DMS 273 (cell line): ENCODE measurements around the gene KDM5B.
A peak's percentile ranks its signal among the peaks of the same experiment; 100 is the strongest.
"Not testable (repeated sequence)": the region's sequence is repeated elsewhere in the genome, so short reads cannot be mapped to it uniquely, and the experiment has no call there.

Experiments used
- DNase-seq: peaks from one replicate; lab custom pipeline; 2025; ENCODE audit not compliant: unreplicated experiment; lab: John Stamatoyannopoulos, UW

Gene KDM5B

DNA sequence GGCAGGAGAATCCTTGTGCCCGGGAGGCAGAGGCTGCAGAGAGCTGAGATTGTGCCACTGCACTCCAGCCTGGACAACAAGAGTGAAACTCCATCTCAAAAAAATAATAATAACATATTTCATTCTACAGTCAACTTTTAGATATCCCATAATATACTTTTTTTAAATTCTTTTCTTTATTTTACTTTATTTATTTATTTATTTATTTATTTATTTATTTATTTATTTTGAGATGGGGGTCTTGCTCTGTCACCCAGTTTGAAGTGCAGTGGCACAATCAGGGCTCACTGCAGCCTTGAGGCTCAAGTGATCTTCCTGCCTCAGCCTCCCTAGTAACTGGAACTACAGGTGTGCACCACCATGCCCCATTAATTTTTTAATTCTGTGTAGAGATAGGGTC lies 94.0 kb downstream of the KDM5B start:
- not testable (repeated sequence) for DNase-seq

DNA sequence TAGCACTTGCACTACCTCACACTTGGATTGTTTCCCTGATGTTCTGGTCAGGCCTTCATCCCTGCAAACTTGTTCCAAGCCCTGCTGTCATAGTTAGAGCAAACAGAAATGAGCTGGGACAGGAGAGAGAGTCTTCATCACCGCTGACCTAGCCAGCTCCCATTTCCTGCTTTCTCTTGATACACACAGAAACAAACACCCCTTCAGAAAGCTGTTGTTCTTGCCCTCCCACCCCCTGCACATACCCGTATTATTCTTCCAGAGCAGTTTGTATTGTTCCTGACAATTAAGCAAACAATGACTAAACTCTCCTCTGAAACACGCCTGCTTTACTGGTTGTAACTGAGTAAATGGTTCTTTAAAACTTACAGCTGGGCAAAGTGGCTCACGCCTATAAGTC lies 95.1 kb downstream of the KDM5B start:
- no peak for DNase-seq

DNA sequence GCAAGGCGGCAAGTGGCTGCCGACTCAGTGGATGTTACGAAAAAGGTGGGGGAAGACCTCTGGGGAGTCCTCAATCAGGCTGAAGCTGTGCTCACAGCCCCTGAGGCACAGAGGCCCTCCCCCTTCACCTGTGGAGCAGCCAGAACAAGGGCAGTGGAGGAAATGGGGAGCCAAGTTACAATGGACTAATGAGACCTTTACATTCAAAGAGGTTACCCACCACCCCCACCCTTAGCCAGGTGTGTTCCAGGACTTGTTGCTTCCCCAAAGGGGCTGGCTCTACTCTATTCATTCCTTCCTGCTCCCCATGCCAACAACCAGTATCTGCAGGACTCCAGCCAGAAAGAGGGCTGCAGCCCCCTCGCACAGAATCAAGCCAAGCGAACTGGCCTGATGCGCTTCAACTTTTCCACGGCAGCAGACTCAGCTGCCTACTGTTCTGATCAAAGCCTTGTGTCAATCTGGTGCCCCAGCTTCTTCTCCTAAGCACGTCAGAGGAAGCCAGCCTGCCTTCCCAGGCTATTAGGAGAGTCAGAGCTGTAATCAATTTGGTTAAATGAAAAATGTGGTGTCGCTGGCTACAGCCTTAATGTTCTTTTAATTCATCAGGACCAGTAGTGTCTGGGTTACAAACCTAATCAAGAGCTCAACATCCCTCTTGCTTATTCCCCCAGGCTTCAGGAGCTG lies 96.1 kb downstream of the KDM5B start:
- no peak for DNase-seq

DNA sequence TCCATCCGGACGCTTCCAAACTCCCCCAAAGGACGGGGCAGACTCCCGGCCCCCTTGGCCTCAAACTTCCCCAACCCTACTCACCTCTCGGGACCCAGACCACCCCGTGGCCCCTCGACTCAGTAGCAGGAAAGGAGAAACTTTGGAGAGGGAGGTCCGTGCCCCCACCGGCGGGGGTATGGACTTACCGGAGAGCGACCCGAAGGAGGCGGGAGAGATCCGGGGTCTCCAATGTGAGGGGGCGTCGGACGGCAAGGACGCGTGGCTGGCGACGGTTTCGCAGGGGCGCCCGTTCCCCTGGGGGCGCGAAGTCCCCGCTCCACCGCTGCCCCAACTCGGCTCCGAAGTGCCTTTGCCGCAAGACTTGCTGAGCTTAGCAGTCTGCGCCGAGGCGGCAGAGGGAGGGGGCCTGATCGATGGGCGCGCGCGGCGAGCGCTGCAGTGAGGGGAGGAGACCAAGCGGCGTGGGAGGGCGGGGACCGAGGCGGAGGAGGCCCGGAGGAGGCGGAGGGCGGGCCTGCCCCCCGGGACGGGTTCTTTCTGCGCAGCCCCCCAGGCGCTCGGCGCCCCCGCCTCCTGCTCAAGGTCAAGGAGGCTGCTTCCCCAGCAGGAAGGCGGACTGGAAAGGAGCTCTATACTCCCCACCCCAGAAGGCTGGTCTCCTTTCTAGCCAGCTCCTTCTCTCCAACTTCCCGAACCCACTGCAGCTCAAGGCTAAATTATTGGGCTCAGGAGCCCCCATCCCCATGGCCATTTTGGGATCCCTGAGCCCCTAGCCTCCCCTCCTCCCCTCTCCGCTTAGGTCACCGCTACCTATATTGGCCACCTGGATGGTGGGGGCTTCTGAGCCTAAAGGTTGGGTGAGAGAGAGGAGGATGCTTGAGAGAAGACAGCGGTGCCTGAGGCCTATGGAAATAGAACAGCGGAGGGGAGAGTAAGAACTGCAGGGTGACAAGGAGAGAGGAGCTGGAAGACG lies 97.9 kb downstream of the KDM5B start, which contains the start of gene SYT2:
TSS of gene SYT2 (minus strand) at position 385 of the 976 bp plus-strand sequence. CDS start 104,682 bp downstream, outside the sequence.
- peak; percentile 81 for DNase-seq

DNA sequence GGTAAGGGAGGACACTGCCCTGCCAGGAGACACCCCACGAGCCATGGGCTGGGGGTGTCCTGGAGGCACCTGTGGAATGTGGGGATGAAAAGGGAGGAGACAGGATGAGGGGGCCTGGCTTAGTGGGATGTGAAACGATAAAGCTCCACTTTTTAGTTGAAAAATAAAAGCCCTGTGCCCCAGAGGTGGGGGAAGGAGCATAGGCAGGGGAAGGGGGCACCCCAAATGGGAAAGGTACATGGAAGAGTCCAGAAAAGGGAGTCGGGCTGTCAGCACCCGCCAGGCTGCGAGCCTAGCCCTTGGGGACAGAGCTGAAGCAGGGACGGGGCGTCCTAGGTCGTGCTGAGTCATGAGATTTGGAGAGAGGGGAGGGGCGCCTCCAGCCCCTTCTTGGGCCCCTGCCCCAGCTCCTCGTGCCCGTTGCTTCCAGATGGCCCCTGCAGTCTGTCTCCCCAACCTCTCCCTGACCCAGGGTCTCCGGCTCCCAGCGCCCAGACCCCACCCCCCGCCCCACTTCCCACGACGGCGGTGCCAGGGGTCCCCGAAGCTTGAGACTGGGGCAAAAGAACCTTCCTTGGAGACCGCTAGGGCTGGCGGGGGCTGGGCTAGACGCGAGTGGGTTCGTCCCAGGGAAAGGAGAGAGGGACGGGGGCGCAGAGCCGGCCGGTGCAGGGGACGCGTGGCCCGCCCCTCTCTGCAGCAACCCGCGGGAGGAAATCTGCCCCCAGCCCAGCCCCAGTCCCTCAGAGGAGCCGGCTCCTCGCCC lies 98.8 kb downstream of the KDM5B start:
- DNase-seq: peak; percentile 37

DNA sequence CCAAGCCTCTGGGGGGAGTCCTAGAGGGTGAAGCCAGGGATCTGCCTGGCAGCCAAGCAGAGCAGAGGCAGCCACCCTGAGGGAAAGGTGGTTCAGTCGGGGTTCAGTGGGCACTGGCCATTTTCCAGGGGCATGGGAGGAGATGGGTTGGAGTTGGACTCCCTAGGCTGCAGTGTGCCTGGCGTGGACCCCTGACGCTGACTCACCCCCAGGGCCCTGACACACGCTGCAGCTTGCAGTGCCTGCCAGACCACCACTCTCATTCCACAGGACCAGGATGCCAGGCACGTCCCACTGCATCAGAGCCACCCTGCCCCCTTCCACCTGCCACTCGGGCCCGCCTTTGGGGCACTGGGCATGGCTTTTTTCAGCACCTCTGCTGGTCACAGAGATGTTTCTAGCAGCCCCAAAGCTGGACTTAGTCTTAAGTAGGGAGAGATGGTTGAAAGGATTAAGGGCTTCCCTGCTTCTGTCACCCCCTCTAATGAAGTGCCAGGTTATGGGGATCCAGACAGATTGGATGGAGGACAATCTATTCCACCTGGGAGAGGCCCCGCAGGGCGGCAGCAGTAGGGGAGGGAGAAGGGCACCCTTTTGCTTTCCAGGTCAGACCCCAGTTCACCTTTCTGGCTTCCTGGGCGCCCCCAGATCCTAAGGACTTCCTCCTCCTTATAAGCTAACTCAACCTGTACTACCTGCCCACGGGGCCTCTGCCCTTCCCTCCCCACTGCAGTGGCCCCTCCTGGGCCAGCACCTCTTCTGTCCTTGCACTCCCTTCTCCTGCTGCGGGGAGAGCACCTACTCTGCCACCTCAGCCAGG lies 99.6 kb downstream of the KDM5B start:
- DNase-seq: peak; percentile 16

DNA sequence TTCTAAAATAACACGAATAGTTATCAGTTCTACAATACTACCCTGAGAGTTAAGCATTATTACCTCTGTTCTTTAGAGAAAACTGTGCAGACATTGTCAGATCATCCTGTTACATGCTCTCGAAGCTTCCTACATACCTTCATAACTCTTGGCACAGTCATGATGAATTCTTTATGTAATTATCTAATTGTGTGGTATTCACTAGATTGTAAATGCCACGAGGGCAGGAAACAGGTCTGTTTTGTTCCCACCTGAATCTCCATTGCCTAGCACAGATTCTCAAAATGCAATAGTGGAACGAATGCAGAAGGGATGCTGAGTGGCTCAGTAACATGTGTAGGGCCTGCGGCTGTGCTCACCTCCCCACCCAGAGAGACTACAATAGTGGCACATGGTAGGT lies 101.4 kb downstream of the KDM5B start:
- DNase-seq: no peak

DNA sequence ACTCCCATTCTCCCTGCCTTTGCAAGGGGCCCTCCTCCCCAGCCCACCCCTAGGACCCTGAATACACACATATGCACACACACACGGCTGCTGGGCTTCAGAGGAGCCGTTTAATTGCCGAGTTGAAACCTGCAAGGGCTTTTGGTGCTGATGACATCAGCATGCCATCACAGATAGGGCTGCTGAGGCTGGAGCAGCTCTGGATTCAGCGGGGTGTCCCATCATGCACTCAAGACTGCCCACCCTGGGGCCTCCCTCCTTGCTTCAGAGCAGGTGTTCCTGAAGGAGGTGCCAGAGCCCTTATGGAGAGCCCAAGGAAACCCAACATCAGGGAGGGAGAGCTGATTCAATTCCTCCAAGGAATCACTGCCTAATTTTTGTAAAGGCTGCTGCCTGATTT lies 103.6 kb downstream of the KDM5B start:
- DNase-seq: no peak

DNA sequence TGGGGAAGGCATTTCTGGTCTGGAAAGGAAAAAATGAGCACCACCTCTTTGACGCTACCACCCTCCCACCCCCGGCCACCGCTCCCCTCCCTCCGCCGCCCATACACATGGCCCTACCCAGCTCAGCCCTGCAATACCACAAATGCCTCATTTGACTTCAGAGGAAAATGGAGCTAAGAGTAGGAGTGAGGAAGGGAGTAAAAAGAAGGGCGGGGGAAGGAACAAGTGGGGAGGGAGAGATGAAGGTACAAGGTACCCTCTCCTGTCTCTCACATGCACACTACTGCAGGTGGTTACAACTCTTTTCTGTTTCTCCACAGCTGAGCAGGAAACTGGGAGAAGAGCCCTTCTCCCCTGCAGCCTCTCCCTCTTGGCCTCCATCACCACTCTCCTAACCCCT lies 105.0 kb downstream of the KDM5B start:
- no peak for DNase-seq

DNA sequence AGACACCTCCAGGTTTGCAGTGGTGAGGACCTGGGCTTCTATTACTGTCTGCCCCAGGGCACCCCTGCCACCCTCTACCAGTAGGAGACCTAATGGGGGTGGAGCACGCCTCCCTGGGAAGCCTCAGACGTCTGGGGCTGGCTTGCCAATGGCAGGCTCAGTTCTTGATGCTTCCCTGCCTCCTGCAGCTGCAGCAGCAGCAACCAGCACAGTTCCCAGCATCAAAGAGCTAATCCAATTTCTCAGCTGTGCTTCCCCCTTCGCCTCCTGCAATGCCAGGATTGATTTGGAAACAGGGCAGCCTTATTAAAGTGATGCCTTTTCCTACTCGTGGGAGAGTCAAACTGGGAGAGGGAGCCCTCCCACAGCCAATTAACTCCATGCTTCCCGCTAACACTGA lies 106.1 kb downstream of the KDM5B start:
- DNase-seq: no peak

DNA sequence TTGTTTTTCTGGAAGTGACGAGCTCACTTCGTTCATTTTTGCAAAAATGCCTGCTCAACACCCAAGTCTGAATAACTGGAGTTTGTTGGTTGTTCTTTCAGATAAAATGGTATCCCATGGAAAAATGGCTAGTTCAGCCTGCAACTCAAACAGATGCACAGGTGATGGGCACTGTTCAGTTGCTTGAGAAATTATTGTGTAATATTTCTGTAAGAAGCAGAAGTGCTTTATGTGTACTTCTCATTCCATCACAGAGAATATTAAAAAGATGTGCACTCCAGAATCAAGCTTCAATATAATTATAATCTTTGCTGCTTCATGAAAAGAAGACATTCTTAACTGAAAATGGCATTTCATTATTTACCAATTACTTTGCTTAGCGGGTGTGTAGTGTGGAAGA lies 107.0 kb downstream of the KDM5B start:
- no peak for DNase-seq

DNA sequence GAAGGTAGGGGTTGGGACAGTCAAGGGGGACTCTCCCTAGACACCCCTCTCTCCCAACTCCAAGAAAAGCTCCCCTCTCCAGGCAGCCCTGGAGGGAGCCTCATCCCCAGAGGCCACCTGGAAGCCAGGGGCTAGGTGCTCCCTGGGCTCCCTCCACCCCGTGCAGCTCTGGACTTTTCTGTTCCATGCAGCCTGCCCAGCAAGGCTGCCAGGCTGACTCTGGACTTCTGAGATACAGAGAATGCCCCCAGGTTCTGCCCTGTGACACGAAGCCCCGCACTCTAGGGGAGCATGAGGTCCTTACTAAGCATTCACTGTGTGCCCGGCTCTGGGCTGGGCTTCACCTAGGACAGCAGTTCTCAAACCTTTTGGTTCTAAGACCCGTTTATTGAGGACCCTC lies 108.2 kb downstream of the KDM5B start:
- DNase-seq: no peak

DNA sequence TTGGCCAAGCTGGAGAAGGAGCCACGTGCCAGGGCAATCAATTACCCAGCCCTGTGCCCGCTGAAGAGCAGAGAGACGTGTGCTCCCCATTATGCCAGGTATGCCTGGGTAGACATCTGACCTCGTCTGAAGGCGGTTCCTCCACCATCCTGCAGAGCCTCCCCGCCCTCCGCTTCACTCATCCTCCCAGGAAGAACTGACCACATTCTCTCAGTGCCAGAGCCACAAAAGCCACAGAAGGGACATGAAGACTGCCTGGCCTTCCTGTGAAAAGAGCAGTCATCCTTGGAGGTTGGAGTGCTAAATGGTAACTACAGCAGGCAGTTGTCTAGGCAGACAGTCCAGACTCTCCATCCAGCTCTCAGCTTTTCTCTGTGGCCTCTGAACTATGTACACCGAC lies 109.9 kb downstream of the KDM5B start:
- DNase-seq: no peak

DNA sequence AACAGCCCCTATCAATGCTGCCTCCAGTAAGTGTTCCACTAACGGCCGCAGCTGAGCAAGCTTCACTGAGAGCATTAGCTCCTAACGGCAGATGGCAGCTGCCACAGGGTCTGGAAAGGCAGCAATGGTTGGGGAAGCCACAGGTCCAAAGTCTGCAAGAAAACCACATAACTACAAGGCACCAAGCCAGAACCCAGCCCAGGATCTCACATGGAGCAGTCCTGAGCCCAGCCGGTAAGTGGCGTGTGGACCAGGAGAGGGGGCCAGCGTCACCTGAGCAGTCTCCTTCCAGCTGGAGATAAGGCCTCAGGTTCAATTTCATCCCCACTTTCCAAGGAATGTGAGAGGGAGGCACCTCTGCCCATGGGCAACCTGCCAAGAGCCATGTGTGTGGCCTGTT lies 111.2 kb downstream of the KDM5B start:
- peak; percentile 60 for DNase-seq

DNA sequence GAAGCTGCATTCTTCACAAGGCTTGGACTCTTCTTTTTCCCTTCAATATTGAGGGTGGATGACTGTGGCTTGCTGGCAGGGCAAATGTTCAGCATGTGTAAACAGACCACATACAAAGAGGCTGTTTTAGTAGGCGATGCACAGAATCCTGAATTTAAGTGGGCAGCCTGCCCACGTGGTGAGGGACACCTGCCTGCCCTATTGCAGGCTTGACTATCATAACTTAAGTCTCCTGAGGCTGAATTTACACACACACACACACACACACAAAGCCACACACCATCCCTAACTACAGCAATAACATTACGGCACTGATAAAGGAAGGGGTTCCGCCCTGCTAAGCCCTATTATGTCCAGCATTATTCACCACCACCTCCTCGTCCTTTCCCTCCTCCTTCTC lies 113.9 kb downstream of the KDM5B start:
- DNase-seq: no peak

DNA sequence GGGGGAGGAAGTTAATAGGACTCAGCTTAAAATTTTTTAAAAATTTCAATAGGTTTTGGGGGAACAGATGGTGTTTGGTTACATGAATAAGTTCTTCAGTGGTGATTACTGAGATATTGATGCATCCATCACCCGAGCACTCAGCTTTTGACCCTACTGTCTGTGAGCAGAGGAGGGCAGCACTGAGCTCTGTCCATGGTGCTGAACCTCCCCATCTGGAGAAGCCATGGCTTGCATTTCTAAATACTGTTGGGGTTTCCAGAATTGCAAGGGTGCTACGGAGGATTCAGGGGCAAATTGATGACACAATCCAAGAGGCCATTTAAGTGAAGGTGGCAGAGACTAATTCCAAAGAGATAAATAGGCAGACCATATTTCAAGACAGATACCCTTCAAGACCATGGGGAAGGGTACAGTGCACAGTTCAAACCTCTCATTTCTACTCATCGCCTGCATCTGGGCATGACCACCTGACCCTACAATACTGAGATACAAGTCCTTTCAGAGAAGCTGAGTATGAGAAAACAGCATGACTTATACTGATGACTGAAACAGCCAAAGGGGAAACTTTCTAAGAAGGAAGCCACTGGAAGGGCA lies 115.2 kb downstream of the KDM5B start:
- peak; percentile 87 for DNase-seq

DNA sequence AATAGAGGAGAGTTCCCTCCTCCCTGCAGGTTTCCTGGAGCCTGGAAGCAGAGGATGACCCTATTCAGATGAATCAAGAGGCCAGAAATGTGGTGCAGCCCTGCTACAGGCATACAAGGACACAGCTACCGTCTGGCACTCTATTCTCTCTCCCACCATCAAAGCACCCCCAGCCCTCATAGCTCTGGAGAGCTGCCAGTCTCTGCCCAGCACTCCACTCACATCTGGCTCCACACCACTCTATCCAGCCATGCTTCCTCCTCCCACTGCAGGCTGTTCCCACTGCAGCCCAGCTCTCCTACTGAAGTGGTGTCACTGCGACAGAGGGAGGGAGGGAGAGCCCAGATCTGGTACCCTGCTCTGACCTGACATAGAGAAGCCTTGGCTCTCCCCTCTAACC lies 116.4 kb downstream of the KDM5B start:
- peak; percentile 81 for DNase-seq

DNA sequence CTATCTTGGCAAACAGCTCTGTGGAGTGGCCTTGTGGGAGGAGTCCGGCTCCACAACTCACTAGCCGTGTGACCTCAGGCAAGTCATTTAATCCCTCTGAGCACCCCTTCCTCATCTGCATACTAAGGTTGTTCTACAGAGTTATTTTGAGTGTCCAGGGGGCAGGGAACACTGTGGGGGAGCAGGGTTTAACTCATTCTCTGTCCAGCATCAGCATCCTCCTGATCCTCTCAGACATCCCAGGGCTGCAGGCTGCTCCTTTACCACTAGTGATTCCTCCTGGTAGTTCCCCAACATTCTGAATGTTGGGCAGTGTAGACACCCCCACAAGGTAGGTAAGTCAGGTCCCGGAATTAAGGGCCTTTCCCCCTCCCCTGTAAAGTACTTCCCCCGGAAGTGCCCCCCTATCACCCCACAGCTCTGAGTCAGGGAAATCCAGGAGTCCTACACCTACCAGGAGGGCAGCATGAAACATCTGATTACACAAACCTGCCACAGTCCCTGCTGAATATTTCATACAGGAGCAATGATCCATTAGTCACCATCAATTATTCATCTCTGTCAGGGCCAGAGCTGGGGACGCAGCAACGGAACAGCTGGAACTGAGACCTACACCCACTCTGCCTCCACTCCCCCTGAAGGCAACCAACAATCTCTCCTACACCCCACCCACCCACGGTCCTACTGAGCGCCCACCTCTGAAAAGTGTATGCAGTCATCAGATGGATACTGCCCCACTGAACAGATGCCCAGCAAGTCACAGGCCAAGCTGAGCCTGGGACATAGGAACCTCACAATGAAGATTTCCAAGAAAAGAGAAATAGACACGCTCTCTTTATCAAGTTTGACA lies 118.5 kb downstream of the KDM5B start:
- DNase-seq: no peak

DNA sequence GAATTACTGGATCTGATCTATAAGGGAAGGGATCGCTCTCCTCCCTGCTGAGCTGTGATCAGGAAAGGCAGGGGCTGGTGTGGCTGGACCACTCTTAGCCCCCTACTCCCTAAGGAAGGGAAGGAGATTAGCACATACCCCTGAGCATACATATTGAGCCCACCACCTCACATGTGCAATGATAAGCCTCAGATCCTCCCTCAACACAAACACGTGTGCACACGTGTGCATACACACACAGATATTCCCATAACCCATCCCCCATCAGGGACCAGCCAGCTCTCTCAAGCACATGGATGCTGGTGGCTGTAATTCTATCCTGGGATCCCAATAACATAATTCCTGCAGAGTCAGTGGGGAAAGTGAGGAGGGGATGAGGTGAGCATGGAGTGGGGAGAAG lies 119.1 kb downstream of the KDM5B start:
- DNase-seq: no peak
